HepG2 (cell line): Measurements from ENCODE around the gene SRRM2. TPM values are rescaled to one million over a fixed set of nuclear protein-coding genes. Genes with fewer than 3 reads are reported as not detected.
A peak's percentile ranks its signal among the peaks of the same experiment; 100 is the strongest.

Source experiments
- ATAC-seq: fragments of 200-7000 bp; cut with Tn5 transposase; 3 replicates; pipeline ENCODE4 v1.9.1; 2020; ENCODE audit warnings: mild to moderate bottlenecking, moderate library complexity
- BruUV-seq: library from RNA; stranded (reverse); fragments of 400-500 nt; replicated peaks from 2 replicates; lab custom pipeline; 2021; lab: Mats Ljungman, UMichigan
- CTCF ChIA-PET: fragments of 300-600 bp; formaldehyde crosslinking; extraction: SDS; loops from one replicate; lab custom pipeline; 2021; ENCODE audit warnings: low total read pairs, inconsistent platforms, low intra/inter-chr PET ratio; lab: Yijun Ruan, JAX
- POLR2A ChIA-PET: fragments of 350-600 bp; sonication (Branson Sonifier 250); formaldehyde crosslinking; loops from one replicate; lab custom pipeline; 2020; ENCODE audit warnings: antibody characterized with exemption, inconsistent platforms; lab: Yijun Ruan, JAX
- DNase-seq: peaks from one replicate; pipeline ENCODE4 v3.0.0-alpha.2; 2015; ENCODE audit warnings: low spot score
- FAIRE-seq: peaks from 3 replicates; lab custom pipeline; 2011; peaks lifted over from hg19 to GRCh38; lab: Jason Lieb, UNC
- H2AFZ ChIP-seq: one replicate; pipeline ENCODE4 v1.6.1; 2011; ENCODE audit warnings: low read length, inconsistent platforms
- H3K27ac ChIP-seq: fragments of 300-600 bp; 3 replicates; pipeline ENCODE4 v1.8.0; 2011; ENCODE audit warnings: mixed run types, mild to moderate bottlenecking, mixed read lengths, low read length, inconsistent platforms; ENCODE audit not compliant: insufficient read depth; ENCODE audit errors: extremely low read length
- H3K27me3 ChIP-seq, 2 experiments: fragments of 200-600 bp in 1 of 2; 2 replicates in 1 of 2; 3 replicates in 1 of 2; pipeline versions ENCODE4 v1.6.0 to v1.8.0; 2011; ENCODE audit warnings: low read length in 2 of 2, mild to moderate bottlenecking in 2 of 2, moderate library complexity in 2 of 2, inconsistent platforms in 1 of 2; ENCODE audit not compliant: insufficient read depth in 2 of 2, control insufficient read depth in 1 of 2
- H3K36me3 ChIP-seq, 2 experiments: fragments of 200-600 bp in 1 of 2; replicated peaks in 1 of 2; 2 replicates in 1 of 2; 3 replicates in 1 of 2; pipeline versions ENCODE4 v1.5.1 to v1.8.0; 2011; ENCODE audit warnings: low read length in 2 of 2, inconsistent platforms in 1 of 2; ENCODE audit not compliant: insufficient read depth in 2 of 2, control insufficient read depth in 1 of 2
- H3K4me1 ChIP-seq: 2 replicates; pipeline ENCODE4 v1.5.1; 2012; ENCODE audit warnings: low read length, inconsistent platforms; ENCODE audit not compliant: insufficient read depth
- H3K4me2 ChIP-seq: 2 replicates; pipeline ENCODE4 v1.6.0; 2011; ENCODE audit warnings: low read depth, low read length, inconsistent platforms
- H3K4me3 ChIP-seq, 3 experiments: fragments of 200-600 bp in 1 of 3; sonication (generic), shearing (Covaris generic) in 1 of 3; replicated peaks in 1 of 3; 2 replicates each; pipeline ENCODE4 v1.5.1; 2011 to 2016; ENCODE audit warnings: low read length in 3 of 3, inconsistent platforms in 2 of 3, low read depth in 2 of 3, mild to moderate bottlenecking in 2 of 3, control low read depth in 1 of 3, mixed read lengths in 1 of 3; ENCODE audit not compliant: insufficient read depth in 1 of 3
- H3K79me2 ChIP-seq: one replicate; pipeline ENCODE4 v1.6.1; 2011; ENCODE audit warnings: low read length, inconsistent platforms; ENCODE audit not compliant: insufficient read depth
- H3K9ac ChIP-seq: 2 replicates; pipeline ENCODE4 v1.6.0; 2011; ENCODE audit warnings: mild to moderate bottlenecking, low read depth, low read length, inconsistent platforms; ENCODE audit not compliant: insufficient read depth
- H3K9me3 ChIP-seq: 2 replicates; pipeline ENCODE4 v1.5.1; 2012; ENCODE audit warnings: mild to moderate bottlenecking, low read length
- H4K20me1 ChIP-seq: 2 replicates; pipeline ENCODE4 v1.6.0; 2011; ENCODE audit warnings: inconsistent platforms, mild to moderate bottlenecking, low read length, moderate library complexity; ENCODE audit not compliant: insufficient read depth
- HNRNPL ChIP-seq: fragments of 200-400 bp; formaldehyde crosslinking; IDR thresholded peaks from 2 replicates; pipeline ENCODE4 v1.6.1; 2017; ENCODE audit warnings: mild to moderate bottlenecking, low read depth, low read length
- KLF11 ChIP-seq: IDR thresholded peaks from 2 replicates; pipeline ENCODE4 v1.6.1; 2016; ENCODE audit warnings: missing compliant biosample characterization
- PCBP1 ChIP-seq: fragments of 200-400 bp; formaldehyde crosslinking; IDR thresholded peaks from 2 replicates; pipeline ENCODE4 v1.6.1; 2017; ENCODE audit warnings: mild to moderate bottlenecking, low read depth, low read length, borderline replicate concordance
- POLR2G ChIP-seq: fragments of 200-400 bp; formaldehyde crosslinking; IDR thresholded peaks from 2 replicates; pipeline ENCODE4 v1.6.1; 2018; ENCODE audit warnings: mild to moderate bottlenecking, low read depth, low read length, moderate library complexity
- SSRP1 ChIP-seq: IDR thresholded peaks from 2 replicates; pipeline ENCODE4 v1.6.1; 2016; ENCODE audit warnings: control low read depth
- ZNF160 ChIP-seq: sonication (generic); formaldehyde crosslinking; IDR thresholded peaks from 2 replicates; pipeline ENCODE4 v1.8.0; 2022; ENCODE audit warnings: mild to moderate bottlenecking, inconsistent platforms, missing genetic modification reagents
- WGBS: methylation state at CpG from one replicate; pipeline ENCODE4 v1.1.6; 2017; ENCODE audit warnings: low lambda C conversion rate; 5-methylcytosine and 5-hydroxymethylcytosine counted together
- in situ Hi-C: cut with HindIII; loops from 2 replicates; pipeline ENCODE4 v1.10.0; 2017; ENCODE audit warnings: low pct_unique_long_range_greater_than_20kb; ENCODE audit not compliant: extremely low pct_ligation_motif_present
- intact Hi-C: fragments of 100-400 bp; cut with micrococcal nuclease; formaldehyde crosslinking; loops from one replicate; pipeline ENCODE4 v1.10.0; 2022; ENCODE audit not compliant: unreplicated experiment
- polyA plus RNA-seq, 8 experiments: library from polyadenylated mRNA; depleted of rRNA in 3 of 8; stranded (reverse) in 7 of 8; unstranded in 1 of 8; fragments of >200 nt; fragmentation: Illumina TruSeq in 4 of 8; extraction: Trizol in 4 of 8; gene quantifications; 2 replicates each; pipeline versions ENCODE4 v1.2.1 to v1.2.3, GENCODE V29; 2011 to 2016; ENCODE audit warnings: low read depth in 4 of 8, missing spikeins in 1 of 8, mixed read lengths in 1 of 8; ENCODE audit not compliant: insufficient read depth in 1 of 8
- total RNA-seq, 5 experiments: library from RNA; depleted of rRNA; stranded (reverse); fragments of >200 nt; fragmentation: Illumina TruSeq; extraction: Trizol; gene quantifications; 2 replicates each; pipeline ENCODE4 v1.2.3, GENCODE V29; 2016; ENCODE audit warnings: low read depth in 1 of 5
- TF ChIP-seq, protein P1 (sequence below): sonication (generic); formaldehyde crosslinking; IDR thresholded peaks from 2 replicates; pipeline ENCODE4 v1.5.0; 2020; ENCODE audit warnings: missing genetic modification reagents
- TF ChIP-seq, protein P2 (sequence below): sonication (generic); formaldehyde crosslinking; conservative IDR thresholded peaks from 2 replicates; pipeline ENCODE4 v1.4.0; 2020; ENCODE audit warnings: missing genetic modification reagents

The SRRM2 gene
- total and polyA plus RNA-seq, 2 of the 13 experiments (the other 11 are each of a cell fraction or from before 2014, with no cell fraction given): 50.4 to 112 TPM

DNA sequence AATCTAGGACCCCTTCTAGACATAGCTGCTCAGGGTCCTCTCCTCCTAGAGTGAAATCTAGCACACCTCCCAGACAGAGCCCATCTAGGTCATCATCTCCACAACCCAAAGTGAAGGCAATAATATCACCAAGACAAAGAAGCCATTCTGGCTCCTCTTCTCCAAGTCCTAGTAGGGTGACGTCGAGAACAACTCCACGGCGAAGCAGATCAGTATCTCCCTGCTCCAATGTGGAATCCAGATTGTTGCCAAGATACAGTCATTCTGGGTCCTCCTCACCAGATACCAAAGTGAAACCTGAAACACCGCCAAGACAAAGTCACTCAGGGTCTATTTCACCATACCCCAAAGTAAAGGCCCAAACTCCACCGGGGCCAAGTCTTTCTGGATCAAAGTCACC lies 10.7 kb downstream of the SRRM2 start:
- Histone ChIP-seq H4K20me1 (peaks cover 13% of the 10 kb centered on the region), H3K9me3 (no peaks in the 10 kb centered on the region), H3K27me3 (no peaks in the 10 kb centered on the region), H2AFZ (no peak overlapping the region), H3K36me3 (peaks cover 53 to 99% of the 10 kb centered on the region in 2 experiments), H3K9ac (no peak overlapping the region), H3K27ac (no peak overlapping the region), H3K4me1 (no peaks in the 10 kb centered on the region), H3K4me3 (no peak overlapping the region), H3K4me2 (no peak overlapping the region), H3K79me2 (peaks cover 42% of the 10 kb centered on the region)
- CTCF ChIA-PET: no interaction called here
- no peak for TF ChIP-seq SSRP1 (CRISPR knock-in tag)
- TF ChIP-seq POLR2G: 0 out of 2 replicates have a peak, but pooled peaks have one; percentile 52
- TF ChIP-seq, protein P1, sequence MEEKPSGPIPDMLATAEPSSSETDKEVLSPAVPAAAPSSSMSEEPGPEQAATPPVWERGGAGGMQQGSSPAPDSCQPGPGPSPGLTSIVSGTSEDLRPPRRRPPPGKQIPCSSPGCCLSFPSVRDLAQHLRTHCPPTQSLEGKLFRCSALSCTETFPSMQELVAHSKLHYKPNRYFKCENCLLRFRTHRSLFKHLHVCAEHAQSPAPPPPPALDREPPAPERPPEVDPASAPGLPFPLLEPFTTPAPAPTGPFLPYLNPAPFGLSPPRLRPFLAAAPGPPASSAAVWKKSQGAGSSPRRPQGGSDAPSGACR (CRISPR knock-in tag): no peak
- no peak for TF ChIP-seq KLF11 (CRISPR knock-in tag)
- TF ChIP-seq ZNF160 (CRISPR knock-in tag): no peak
- TF ChIP-seq, protein P2, sequence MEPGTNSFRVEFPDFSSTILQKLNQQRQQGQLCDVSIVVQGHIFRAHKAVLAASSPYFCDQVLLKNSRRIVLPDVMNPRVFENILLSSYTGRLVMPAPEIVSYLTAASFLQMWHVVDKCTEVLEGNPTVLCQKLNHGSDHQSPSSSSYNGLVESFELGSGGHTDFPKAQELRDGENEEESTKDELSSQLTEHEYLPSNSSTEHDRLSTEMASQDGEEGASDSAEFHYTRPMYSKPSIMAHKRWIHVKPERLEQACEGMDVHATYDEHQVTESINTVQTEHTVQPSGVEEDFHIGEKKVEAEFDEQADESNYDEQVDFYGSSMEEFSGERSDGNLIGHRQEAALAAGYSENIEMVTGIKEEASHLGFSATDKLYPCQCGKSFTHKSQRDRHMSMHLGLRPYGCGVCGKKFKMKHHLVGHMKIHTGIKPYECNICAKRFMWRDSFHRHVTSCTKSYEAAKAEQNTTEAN (CRISPR knock-in tag): no peak
- no peak for TF ChIP-seq PCBP1
- no peak for TF ChIP-seq HNRNPL
- DNase-seq (no peak), ATAC-seq (no peak), FAIRE-seq (no peak)
- in situ Hi-C loops (no loop called here), intact Hi-C loops (no loop called here)
- no TSS peak for BruUV-seq
- WGBS: 100% methylated on average over 6 of the region's 6 CpGs
- POLR2A ChIA-PET: interaction anchor here (0.8 to 1.2 kb wide), 2 partner anchors 12 to 15 kb away, joined by 3 to 5 read pairs; no protein-coding TSS in a partner anchor
